HFFc6 (cell line): ENCODE results near the gene FOXL2NB. TPM values are rescaled to one million over a fixed set of nuclear protein-coding genes. Genes with fewer than 3 reads are reported as not detected.
A peak's percentile ranks its signal among the peaks of the same experiment; 100 is the strongest.

Experiments used
- DNase-seq: peaks from one replicate; pipeline ENCODE4 v3.0.0-alpha.2; 2018
- H3K27ac Mint-ChIP-seq: 2 replicates; pipeline ENCODE4 v1.8.0; 2020; ENCODE audit warnings: mild to moderate bottlenecking, mixed read lengths
- H3K27me3 Mint-ChIP-seq: 2 replicates; pipeline ENCODE4 v1.8.0; 2021; ENCODE audit warnings: mild to moderate bottlenecking, moderate library complexity, mixed read lengths; ENCODE audit not compliant: insufficient read depth
- H3K36me3 Mint-ChIP-seq: 2 replicates; pipeline ENCODE4 v1.8.0; 2021; ENCODE audit warnings: low read depth, mixed read lengths
- H3K4me1 Mint-ChIP-seq: 2 replicates; pipeline ENCODE4 v1.8.0; 2020; ENCODE audit warnings: low read depth, mixed read lengths
- H3K4me3 Mint-ChIP-seq: 2 replicates; pipeline ENCODE4 v1.8.0; 2020; ENCODE audit warnings: mild to moderate bottlenecking, moderate library complexity, mixed read lengths
- H3K9me3 Mint-ChIP-seq: 2 replicates; pipeline ENCODE4 v1.8.0; 2020; ENCODE audit warnings: mild to moderate bottlenecking, mixed read lengths
- long read RNA-seq: library from polyadenylated mRNA; unstranded; transcript quantifications from one replicate; pipeline ENCODE4 v2.0.0, GENCODE V29; 2019
- total RNA-seq, 6 experiments: library from RNA; stranded (reverse); fragmentation: NEBNext Ultra II Directional; extraction: Animal tissue kit (Norgen Biotek cat#: 25700); gene quantifications; 2 replicates in 1 of 6; 3 replicates in 5 of 6; pipeline ENCODE4 v1.2.3, GENCODE V29; 2021
- TF ChIP-seq, protein P1 (sequence below): fragments of 200-600 bp; sonication (generic); IDR thresholded peaks from 2 replicates; pipeline ENCODE4 v1.5.0; 2021; ENCODE audit warnings: antibody characterized with exemption, mild to moderate bottlenecking

FOXL2NB gene
- 1 to 10 TPM in 4 of 6 experiments, under 1 TPM in 2; 0.45 to 5.8 (median 4.6) TPM for total RNA-seq
- long read RNA-seq: 0 reads

DNA sequence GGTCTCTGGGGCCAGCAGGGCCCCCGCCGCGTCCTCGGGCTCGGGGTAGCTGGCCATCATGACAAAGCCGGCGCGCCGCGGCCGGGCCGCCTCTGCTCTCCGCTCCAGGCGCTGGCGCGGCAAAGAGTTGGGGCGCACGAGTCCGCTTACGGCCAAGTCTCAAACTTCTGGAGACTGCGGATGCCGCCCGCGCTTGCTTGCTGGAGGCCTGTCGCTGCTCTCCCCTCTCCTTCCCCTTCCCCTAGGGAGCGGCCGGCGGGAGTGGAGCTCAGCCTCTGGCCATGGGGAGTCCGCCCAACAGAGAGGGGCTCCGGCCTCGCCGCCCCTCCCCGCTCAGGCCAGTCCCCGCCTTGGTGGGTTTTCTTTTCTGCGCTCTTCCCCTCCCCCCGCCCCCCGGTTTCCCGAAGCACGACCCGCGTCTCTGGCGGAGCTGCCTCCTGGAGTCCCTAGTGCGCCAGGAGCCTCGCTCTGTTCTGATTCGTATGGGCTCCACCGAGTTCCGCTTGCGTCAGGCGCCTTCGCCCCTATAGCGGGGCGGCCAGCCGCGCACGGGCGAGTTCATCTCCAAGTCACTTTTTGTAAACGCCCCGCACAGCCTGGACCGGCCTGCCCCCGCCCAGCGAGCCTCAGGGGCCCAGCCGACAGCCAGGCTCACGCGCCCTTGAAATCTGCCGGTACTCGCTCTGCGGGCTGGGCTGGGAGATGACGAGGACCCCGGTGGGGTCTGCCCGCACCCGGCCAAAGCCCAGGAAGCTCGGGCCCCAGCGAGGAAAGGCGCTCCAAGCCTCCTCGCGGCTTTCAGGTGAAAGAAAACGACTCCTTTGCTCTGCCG is at the start of gene FOXL2NB, which contains the start of gene FOXL2:
TSS of gene FOXL2NB (plus strand) at position 555 of the 832 bp plus-strand sequence. CDS start at position 703, 148 bp downstream.
TSS of gene FOXL2 (minus strand) at position 475 of the 832 bp plus-strand sequence. CDS start at position 60, 415 bp downstream.
- H3K4me1 Mint-ChIP-seq: peaks cover 18% of the 10 kb centered on the region; the same call in 1 of the 2 replicates
- H3K27me3 Mint-ChIP-seq: peaks cover 54% of the 10 kb centered on the region
- H3K9me3 Mint-ChIP-seq: no peaks in the 10 kb centered on the region; the same call in 1 of the 2 replicates
- TF ChIP-seq, protein P1, sequence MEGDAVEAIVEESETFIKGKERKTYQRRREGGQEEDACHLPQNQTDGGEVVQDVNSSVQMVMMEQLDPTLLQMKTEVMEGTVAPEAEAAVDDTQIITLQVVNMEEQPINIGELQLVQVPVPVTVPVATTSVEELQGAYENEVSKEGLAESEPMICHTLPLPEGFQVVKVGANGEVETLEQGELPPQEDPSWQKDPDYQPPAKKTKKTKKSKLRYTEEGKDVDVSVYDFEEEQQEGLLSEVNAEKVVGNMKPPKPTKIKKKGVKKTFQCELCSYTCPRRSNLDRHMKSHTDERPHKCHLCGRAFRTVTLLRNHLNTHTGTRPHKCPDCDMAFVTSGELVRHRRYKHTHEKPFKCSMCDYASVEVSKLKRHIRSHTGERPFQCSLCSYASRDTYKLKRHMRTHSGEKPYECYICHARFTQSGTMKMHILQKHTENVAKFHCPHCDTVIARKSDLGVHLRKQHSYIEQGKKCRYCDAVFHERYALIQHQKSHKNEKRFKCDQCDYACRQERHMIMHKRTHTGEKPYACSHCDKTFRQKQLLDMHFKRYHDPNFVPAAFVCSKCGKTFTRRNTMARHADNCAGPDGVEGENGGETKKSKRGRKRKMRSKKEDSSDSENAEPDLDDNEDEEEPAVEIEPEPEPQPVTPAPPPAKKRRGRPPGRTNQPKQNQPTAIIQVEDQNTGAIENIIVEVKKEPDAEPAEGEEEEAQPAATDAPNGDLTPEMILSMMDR: no peak
- DNase-seq: peak; percentile 19
- peak within 1 kb of the TSS; percentile 77 for H3K4me3 Mint-ChIP-seq
- H3K27ac Mint-ChIP-seq: peak within 1 kb of the TSS; percentile 70; the same call in 1 of the 2 replicates
- H3K36me3 Mint-ChIP-seq: peaks cover 10% of the 10 kb centered on the region; the same call in 1 of the 2 replicates

DNA sequence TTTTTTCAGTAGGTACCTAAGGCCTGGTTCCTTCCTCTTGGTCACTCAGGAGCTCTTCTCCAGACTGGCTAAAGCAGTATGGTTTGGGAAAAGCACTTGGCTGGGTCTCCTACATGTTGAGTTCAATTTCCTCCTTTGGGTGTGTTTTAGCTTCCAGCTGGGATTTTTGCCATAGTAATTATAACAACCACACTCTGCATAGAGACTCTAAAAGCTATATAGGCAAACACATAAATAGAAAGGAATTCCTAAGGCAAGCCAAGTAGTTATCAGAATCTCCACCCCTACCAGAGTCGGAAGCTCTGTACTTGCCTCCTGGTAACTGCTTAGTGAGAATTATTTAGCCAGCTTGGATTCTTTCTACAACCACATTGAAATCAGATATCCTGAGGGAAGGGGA is 48.7 kb upstream of the FOXL2NB start:
- no peak overlapping the region; the same call in 1 of the 2 replicates for H3K27ac Mint-ChIP-seq
- no peaks in the 10 kb centered on the region for H3K9me3 Mint-ChIP-seq
- no peaks in the 10 kb centered on the region for H3K36me3 Mint-ChIP-seq
- TF ChIP-seq, protein P1: no peak
- no peak overlapping the region for H3K4me3 Mint-ChIP-seq
- peak; percentile 39 for DNase-seq
- peaks cover 1% of the 10 kb centered on the region for H3K27me3 Mint-ChIP-seq
- peaks cover 19% of the 10 kb centered on the region for H3K4me1 Mint-ChIP-seq

DNA sequence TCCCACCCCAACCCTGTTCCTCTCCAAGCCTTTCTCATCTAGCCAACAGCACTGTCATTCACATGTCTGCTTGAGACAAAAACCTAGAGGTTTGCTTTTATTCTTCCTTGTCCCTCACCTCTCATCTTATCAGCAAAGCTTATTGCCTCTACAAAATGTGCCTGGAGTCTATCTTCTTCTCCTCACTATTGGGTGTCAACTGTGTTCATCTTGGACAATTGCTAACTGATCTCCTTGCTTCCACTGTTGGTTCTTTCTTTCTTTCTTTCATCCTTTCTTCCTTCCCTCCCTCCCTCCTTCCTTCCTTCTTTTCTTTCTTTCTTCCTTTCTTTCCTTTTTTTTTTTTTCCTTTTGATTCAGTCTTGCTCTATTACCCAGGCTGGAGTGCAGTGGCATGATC is 48.3 kb upstream of the FOXL2NB start:
- Mint-ChIP-seq H3K27me3 (peaks cover 1% of the 10 kb centered on the region), H3K4me1 (peaks cover 19% of the 10 kb centered on the region), H3K4me3 (no peak overlapping the region), H3K36me3 (no peaks in the 10 kb centered on the region), H3K9me3 (no peaks in the 10 kb centered on the region), H3K27ac (no peak overlapping the region)
- TF ChIP-seq, protein P1: no peak
- no peak for DNase-seq

DNA sequence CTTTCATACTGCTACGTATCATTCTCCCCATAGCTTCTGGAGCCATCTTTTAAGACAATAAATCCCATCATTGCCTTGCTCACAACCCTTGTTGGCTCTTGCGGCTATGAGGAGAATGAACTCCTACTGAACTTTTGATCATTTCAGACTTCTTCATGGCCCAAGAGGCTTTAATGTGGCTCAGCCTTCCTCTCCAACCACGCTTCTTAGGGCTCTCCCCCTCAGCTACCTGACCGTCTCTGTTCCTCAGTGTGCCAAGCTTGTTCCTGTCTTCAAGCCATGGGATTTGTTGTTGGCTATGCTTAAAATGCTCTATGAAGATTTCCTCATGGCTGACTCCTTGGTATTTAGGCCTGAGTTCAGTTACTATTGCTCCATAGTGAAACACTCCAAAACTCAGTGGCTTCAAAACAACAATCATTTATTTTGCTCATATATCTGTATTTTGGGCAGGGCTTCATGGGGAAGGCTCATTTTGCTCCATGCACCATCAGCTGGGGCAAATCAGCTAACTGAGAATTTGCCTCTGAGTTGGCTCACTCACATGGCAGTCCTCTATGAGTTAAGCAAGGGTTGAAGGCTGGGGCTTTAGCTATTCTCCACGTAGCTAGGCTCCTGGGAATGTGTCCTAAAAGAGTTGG is 47.5 kb upstream of the FOXL2NB start:
- no peak overlapping the region for H3K27ac Mint-ChIP-seq
- H3K36me3 Mint-ChIP-seq: no peaks in the 10 kb centered on the region
- H3K9me3 Mint-ChIP-seq: no peaks in the 10 kb centered on the region
- peaks cover 1% of the 10 kb centered on the region for H3K27me3 Mint-ChIP-seq
- H3K4me3 Mint-ChIP-seq: no peak overlapping the region
- TF ChIP-seq, protein P1: no peak
- H3K4me1 Mint-ChIP-seq: peaks cover 19% of the 10 kb centered on the region
- no peak for DNase-seq

DNA sequence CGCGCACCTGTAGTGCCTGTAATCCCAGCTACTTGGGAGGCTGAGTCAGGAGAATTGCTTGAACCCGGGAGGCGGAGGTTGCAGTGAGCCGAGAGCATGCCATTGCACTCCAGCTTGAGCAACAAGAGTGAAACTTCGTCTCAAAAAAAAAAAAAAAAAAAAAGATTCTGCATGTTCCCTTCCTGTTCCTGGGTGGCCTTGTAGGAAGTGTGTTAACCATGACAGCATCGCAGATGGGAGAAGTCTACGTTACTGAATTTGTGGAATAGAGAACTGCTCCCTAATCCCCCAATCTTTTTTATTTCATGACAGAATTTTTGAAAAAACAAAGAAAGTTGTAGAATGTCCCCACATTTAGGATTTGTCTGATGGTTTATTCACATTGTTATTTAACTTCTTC is 45.5 kb upstream of the FOXL2NB start:
- H3K27me3 Mint-ChIP-seq: peaks cover 1% of the 10 kb centered on the region
- TF ChIP-seq, protein P1: no peak
- H3K27ac Mint-ChIP-seq: no peak overlapping the region
- H3K36me3 Mint-ChIP-seq: no peaks in the 10 kb centered on the region
- no peak for DNase-seq
- H3K4me1 Mint-ChIP-seq: peaks cover 19% of the 10 kb centered on the region
- no peak overlapping the region for H3K4me3 Mint-ChIP-seq
- H3K9me3 Mint-ChIP-seq: no peaks in the 10 kb centered on the region
